CD4-positive, alpha-beta T cell treated with Interleukin-21 for 1 hour (primary cell): ENCODE data around the gene TMEM121.

Experiments
- DNase-seq: peaks from one replicate; pipeline ENCODE4 v3.0.0-alpha.2; 2020

Gene TMEM121

DNA sequence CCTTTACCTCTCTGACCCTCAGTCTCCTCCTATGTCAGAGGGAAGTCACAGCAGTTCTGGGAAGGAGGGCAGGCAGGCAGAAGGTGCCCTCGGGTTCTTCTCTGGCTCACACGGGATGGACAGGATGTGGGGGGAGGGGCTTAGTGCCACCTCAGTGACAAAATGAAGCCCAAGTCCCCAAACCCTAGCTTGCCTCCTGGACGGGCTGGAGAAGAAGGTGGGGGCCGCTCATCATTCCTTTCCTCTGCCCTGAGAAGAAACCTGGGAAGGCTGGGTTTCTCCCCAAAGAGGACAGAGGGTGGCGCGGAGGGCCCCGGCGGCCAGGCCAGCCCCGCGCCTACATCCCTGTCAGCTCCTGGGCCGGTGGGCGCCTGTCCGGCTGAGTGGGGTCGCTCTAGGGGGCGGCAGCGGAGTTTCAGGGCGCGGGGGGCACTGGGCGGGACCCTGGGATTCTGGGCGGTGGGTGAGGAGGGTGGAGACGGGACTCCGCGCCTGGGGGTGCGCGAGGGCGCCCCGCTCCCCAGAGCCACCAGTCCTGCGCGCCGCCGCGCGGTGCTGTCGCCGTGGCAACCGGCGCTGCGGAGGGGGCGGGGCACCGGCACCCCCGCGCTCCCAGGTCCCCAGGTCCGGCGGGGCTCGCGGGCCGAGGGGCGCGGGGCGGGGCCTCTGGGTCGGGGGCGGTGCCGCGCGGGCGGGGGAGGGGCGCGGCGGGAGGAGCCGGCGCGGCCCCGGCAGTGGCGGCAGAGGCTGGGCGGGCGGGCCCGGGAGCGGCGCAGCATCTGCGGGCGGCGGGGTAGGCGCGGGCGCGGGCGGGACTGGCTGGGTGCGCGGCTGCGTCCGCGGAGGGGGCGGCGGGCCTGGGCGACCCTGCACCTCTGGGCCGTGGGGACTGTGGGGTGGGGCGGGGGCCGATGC lies at the start of gene TMEM121:
TSS of gene TMEM121 (plus strand) at position 723 of the 915 bp plus-strand sequence. CDS start 2,252 bp downstream, outside the sequence.
- DNase-seq, result peak; percentile 63

DNA sequence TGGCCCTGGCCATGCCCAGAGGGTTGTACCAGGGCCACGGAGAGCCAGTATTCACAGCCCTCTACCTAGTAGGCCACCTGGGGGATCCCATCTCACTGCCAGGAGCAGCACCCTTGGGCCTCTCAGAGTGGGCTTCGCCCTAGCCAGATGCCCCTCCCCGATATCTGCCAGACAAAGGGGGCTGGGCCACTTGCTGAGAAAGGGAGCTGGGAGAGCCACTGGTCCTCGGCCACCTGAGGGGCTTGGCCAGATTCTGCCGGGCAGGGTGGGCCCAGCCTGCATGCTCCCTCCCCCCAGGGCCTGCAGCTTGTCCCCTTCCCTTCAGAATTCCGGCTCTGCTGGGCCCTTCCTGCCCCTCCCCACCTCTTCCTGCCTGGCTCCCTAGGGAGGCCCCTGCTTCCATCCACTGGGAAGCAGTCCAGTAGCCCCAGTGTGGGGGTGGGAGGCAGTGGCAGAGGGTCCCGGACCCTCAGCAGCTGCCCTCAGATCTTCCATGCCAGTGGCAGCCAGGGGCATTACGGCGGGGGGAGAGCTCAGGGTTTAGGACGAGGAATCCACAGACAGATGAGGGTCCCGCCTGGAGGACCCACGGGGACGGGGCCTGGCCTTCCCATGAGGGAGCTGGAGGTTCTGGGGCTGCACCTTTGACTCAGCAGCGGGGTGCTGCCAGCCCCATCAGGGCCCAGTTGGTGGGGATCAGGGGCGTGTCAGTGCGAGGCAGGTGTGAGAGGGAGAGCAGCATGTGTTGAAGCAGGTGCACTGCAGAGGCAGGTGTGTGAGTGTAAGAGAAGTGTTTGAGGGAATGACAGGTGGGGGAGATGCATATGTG lies 49.3 kb upstream of the TMEM121 start:
- no peak for DNase-seq

DNA sequence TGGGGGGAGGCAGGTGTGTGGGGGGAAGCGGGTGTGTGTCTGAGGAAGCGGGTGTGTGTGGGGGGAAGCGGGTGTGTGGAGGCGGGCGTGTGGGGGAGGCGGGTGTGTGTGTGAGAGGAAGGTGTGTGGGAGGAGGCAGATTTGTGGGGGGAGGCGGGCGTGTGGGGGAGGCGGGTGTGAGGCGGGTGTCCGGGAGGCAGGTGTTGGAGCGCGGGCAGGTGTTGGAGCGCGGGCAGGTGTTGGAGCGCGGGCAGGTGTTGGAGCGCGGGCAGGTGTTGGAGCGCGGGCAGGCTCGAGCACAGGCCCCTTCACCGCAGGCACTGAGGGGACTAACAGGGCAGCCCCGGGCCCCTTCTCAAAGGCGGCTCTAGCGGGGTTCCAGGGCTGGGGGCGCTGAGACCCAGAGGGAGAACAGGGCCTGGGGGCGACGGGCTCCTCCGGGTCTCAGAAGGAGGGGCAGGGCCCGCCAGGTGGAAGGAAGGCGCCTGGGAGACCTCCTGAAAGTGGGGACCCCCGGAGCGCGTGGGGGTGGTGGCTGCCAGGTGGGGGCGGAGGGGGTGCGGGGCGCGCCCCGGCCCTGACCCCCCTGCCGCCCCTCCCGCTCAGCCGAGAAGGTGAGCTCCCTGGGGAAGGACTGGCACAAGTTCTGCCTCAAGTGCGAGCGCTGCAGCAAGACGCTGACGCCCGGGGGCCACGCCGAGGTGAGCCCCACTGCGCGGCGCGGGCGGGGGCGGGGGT lies 48.6 kb upstream of the TMEM121 start:
- DNase-seq, result peak; percentile 84

DNA sequence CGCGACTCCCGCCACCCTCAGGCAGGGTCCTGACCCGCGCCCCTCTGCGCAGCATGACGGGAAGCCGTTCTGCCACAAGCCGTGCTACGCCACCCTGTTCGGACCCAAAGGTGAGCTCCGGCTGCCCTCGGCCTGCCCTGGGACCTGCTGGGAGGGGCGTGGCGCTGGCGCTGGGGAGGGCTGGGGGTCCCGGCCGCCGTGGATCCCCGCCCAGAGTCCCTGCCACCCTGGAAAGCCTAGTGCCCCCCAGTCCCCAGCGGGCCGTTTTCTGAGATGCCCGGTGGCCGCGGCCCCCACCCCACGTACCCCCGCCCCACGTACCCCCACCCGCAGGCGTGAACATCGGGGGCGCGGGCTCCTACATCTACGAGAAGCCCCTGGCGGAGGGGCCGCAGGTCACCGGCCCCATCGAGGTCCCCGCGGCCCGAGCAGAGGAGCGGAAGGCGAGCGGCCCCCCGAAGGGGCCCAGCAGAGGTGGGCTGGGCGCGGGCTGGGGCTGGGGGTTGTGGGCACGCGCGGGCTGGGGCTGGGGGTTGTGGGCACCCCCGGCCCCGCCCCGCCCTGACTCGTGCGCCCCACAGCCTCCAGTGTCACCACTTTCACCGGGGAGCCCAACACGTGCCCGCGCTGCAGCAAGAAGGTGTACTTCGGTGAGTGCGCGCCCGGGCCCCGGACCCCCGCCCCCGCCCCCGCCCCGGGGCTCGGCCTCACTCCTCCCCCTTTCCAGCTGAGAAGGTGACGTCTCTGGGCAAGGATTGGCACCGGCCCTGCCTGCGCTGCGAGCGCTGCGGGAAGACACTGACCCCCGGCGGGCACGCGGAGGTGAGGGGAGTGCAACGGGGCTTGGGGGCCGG lies 47.8 kb upstream of the TMEM121 start:
- DNase-seq, result peak; percentile 52

DNA sequence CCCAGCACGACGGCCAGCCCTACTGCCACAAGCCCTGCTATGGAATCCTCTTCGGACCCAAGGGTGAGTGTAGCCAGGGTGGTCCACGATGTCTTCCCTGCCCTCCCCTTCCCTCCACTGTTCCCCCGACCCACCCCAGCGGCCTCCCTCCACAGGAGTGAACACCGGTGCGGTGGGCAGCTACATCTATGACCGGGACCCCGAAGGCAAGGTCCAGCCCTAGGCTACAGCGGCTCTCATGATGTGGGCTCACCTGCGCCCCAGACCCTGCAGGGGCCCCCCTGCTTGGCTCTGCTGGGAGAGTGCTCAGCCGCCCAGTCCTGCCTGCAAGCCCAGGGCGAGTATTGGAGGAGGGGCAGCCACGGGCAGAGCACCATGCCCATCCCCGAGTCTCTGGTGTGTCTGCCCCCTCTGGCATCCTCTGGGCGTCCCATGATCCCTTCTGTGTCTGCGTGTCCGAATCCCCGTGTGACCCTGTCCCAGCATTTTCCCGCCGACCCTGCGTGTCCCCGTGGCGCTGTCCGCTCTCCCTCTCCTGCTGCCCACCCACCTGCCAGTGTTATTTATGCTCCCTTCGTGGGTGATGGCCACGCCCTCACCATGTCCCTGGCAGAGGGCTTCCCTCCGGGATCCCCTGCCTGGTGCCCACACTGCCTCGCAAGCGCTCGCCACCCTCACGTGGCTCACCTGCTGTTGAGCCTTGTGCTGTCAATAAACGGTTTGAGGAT lies 46.8 kb upstream of the TMEM121 start:
- peak; percentile 11 for DNase-seq

DNA sequence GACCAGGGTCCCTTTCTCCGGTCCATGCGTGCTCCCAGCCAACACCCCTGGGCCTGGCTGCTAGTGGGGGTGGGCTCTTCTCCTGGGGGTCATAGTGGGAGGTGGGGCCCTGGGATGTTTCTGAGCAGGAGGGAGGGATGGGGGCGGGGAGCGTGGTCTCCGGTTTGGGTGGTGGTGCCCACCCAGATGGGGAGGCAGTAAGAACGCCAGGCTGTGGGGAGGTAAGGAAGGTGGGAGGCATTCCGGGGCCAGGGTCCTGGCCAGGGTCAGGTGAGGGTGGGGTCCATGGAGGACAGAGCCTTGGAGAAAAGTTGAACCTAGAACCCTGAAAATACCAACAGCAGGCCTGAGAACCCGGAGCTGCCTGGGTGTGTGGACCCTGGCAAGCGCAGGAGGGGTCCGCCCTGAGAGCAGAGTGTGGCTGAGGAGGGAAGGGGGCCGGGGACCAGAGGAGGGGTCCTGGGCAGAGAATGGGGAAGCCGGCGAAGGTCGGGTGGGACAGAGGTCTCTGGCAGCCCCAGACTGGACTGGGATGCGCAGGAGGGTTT lies 46.1 kb upstream of the TMEM121 start:
- DNase-seq, result no peak

DNA sequence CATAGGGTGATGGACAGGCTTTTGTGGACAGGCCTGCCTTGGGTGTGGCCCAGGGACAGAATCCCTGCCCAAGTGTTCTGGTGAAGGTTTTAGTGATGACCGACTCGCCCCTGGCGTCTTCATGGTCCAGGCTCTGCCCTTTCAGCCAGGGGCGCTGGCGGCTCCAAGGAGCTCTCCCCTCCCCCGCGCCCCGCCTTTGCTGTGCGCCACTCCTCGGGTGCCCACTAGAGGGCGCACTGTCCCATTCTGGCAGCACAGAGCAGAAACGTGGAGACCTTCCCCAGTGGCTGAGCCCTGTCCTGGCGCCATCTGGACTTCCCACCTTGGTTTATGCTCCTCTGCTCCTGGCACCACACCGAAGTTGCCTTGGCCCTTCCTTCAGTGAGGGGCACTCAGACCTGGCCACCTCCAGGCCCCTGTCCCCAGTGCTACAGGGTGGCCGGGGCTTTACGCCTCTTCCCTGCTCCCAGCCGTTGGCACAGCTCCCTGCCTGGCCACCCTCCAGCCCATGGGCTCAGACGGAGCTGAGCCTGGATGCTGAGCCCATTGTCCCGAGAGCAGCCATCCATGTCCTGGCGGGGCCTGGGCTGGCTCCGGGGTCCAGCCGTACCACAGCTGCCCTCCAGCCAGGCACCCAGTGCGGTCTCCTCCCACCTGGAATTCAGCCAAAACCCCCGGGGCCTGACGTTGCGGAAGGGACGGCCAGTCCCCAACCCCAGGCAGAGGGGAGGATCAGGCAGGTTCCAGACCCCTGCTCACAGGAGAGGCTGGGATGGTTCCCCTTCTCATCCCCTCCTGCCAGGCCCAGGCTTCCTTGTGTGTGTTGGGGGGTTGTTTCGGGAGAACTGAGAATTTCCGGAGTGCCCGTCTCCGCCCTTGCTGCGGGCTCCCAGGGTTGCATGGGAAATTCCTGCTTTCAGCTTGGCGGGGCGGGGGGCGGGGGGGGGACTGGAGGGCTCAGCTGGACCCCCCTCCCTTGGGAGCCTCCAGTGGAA lies 45.3 kb upstream of the TMEM121 start:
- DNase-seq, result peak; percentile 93

DNA sequence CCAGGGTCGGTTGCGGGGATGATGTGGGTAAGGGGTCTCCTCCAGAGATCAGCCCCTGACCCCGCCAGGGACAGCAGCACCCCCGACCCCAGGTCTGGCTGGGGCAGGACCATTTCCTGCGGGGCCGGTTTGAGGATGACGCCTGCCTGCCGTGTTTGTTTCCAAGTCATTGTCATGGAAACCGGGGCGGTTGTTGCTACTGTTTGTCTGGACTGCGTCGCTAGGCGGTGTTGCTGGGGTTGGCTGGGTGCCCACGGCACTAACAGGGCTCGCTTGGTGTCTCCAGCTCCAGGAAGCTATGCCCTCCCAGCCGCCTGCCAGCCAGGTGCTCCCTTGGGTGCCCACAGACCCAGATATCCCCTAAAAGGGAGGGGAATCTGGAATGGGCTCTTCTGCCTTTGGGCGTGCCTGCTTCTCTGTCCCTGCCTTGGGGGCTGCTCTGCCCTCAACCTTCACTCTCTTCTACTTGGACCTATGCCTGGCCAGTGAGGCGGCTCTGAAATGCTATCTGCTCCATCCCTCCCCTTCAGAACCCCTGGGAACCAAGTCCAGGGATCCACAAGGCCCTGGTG lies 44.4 kb upstream of the TMEM121 start:
- DNase-seq, result peak; percentile 99

DNA sequence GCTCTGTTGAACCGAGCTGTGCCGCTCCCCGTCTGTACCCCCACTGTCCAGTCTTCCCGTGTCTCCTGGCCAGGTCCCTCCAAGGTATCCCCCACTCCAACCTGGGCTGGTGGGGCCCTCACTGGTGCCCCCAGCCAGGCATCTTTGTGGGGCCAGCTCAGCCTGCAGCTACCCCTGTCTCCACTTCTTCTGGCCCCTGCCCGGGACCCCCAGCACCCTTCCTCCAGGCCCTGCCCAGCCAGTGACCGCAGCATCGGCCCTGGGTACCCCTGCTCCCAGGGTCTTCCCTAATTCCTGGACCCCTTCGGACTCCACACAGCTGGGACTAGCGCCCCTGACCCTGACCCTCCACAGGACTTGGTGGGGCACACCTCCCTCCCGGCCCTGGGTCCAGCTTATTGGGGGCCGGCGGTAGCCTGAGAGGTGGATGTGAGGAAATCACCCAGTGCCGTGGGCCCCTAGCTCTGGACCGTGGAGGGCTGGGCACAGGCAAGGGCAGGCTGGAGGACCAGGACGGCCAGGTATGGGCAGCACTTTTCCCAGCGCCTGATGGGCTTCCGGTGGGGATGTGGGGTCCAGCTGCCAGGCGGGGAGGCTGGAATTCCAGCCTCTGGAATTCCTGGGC lies 43.8 kb upstream of the TMEM121 start:
- peak; percentile 3 for DNase-seq

DNA sequence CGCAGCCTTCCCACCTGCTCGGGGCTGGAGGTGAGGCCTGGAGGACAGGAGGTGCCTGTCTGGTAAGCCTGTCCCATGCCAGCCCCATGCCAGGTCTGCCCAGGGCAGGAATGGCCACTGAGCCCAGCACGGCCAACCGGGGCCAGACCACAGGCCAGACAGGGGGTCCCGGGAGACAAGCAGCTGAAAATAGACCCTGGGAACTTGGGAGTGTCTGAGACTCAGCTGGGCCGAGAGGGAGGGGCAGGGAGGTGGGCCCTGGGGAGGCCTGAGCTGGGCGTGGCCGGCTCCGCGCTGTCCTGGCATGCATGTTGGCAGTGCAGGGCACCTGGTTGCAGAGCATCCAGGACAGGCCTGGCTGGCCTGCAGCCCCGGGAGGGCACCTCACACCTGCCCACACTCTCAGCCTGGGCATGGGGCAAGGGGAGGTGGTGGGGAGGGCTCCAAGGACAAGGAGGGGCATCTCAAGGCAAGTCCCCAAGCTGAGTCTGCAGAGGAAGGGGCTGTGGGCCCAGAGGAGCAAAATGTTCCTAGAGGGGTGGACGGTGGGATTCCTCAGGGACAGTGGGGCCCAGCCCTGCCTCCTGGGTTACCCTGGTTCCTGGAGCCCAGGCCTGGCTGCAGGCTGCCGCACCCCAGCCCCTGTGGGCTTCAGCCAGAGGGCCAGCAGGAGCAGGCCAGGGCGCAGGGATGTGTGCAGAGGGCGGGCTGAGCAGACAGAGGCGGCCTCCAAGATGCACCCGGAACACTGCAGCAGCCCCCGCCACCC lies 42.9 kb upstream of the TMEM121 start:
- DNase-seq, result peak; percentile 11

DNA sequence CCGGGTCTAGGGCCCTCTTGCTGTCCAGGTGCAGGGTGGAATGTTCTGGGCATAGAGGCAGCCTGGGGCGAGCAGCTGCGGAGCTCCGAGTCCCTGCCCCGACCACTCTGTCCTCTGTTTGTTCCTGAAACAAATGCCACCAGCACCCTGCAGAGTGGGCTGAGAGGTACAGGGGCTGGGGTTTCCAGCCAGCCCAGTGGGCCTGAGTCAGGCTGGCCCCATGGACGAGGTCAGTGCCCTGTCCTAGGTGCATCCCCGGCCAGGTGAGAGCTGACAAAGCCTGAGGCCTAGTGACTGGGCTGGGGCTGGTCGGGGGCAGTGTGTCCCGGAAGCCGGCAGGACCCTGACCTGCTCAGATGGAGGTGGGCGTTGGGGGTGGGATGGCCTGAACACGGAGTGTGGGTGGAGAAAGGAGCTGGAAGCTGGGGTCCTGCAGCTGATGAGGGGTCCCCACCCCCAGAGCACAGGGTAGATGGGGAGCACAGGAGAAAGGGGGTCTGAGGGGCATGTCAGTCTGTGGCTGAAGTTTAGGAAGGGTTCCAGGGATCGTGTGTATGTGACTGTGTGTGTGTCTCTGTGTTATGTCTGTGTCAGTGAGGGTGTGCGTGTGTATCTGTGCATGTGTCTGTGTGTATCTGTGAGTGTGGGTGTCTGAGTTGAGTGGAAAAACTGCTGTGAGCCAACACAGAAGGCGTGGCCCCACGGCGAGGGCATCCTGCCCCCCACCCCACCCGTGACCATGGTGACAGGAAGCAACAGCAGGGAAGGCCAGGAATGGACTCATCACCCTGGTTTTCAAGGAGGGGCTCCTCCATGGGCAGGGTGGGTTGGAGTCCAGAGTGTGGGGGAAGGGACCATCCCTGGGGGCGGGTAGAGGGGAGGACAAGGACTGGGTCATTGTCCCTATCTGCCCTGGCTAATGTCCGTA lies 42.0 kb upstream of the TMEM121 start:
- peak; percentile 83 for DNase-seq

DNA sequence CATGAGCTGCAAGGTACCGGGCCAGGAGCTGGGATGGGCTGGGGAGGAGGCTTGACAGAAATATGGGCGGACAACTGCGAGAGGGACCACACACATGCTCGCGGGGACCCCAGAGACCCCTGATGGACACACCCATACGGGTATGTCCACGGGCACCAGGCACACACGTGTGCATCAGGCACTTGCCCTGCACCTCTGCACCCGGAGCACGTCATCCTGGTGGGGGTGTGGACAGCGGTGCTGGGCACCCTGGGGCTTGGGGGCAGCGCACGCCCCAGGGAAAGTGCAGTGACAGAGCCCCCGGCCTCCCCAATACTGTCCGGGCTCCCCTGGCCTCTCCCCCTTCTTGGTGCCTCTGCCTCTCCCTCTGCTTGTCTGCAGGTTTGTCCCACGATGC lies 41.4 kb upstream of the TMEM121 start:
- no peak for DNase-seq

DNA sequence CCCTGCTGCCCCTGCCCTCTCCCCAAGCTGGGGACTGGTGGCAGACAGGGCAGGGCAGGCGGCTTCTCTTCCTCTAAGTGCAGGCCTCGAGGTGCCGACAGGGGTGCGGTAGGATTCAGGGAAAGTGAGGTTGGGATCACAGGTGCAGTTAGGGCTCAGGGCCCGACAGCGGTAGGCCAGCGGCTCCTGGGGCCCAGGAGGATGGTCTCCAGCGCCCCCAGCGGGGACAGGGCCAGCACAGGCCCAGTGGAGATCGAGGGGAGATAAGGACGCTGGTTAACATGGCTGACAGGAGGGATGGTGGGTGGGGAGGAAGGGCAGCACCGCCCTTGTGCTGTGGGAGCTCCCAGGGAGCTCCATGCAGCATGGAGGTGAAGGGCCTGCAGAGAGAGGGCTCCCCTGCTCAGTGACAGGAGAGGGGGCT lies 40.6 kb upstream of the TMEM121 start:
- peak; percentile 83 for DNase-seq

DNA sequence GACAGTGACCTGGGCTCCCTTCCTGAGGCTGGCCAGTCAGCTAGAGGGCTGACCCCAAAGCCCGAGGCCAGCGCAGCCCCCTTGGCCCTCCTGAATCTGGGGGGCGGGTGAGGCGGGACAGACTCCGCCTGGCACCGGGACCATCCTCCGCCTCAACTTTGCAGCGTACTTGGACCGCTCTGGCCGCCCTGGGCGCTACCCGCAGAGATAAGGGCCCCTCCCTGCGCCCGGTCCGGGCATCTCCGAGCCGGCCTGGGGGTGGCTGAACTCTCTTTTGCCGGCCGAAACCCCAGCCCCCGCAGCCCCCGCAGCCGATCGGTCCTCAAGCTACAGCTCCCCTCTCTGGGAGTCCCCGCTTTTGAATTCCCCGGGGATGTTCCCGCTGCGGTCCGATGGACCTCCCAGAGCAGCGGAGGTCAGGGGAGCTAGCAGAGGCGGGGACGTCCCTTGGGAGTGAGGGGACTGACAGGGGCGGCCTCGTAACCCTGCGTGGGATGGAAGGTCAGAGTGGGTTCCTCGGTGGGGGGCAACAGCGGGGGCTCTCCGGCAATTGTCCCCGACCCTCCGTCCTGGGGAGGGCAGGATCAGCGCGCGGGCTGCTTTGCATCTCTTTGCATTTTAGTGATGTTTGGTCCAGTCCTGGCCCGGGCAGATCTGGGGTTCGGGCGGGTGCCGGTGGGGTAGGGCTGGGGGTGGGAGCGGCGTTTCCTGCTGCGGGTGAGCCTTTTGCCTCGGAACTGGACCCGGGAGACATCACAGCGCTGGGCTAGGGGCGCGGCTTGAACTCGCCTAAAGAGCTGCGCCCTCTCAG lies 40.0 kb upstream of the TMEM121 start, which contains the start of gene CRIP1:
TSS of gene CRIP1 (plus strand) at position 724 of the 811 bp plus-strand sequence. CDS start 374 bp downstream, outside the sequence.
- peak; percentile 28 for DNase-seq

DNA sequence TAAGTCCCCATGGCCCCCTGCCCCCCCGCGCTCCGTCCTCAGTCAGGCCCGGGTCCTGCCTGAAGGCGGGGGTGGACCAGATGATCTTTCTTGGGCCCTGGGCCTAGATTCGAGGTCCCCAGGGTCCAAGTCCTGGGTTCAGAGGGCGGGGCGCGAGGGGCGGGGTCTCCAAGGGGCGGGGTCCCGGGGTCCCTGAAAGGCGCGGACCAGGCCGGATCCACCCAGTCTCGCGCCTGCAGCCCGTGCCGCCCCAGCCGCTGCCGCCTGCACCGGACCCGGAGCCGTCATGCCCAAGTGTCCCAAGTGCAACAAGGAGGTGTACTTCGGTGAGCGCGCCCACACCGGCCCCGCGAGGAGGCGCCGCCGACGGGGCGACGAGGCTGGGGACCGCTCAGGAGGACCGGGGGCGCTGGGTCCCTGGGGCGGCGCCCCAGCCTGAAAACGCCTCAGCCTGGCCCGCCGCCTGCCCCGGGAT lies 39.4 kb upstream of the TMEM121 start:
- DNase-seq, result peak; percentile 84
